GM12878 (cell line): ENCODE results near the gene DERA. TPM values are rescaled to one million over a fixed set of nuclear protein-coding genes. Genes with fewer than 3 reads are reported as not detected.

Source experiments
- ATAC-seq: fragments of 200-7000 bp; cut with Tn5 transposase; 3 replicates; pipeline ENCODE4 v1.9.1; 2020; ENCODE audit warnings: mild to moderate bottlenecking, moderate library complexity
- BruUV-seq: library from RNA; stranded (reverse); fragments of 400-500 nt; replicated peaks from 2 replicates; lab custom pipeline; 2021; lab: Mats Ljungman, UMichigan
- CTCF ChIA-PET: fragments of 300-600 bp; sonication (Branson Sonifier 250); formaldehyde crosslinking; extraction: SDS; loops from one replicate; lab custom pipeline; 2021; ENCODE audit warnings: inconsistent platforms; lab: Yijun Ruan, JAX
- POLR2A ChIA-PET: fragments of 350-600 bp; formaldehyde crosslinking; extraction: SDS; loops from one replicate; lab custom pipeline; 2021; ENCODE audit warnings: inconsistent platforms; lab: Charles Lee
- RAD21 ChIA-PET: fragments of 300-600 bp; sonication (Branson Sonifier 250); formaldehyde crosslinking; loops from one replicate; lab custom pipeline; 2023; ENCODE audit warnings: antibody characterized with exemption; ENCODE audit not compliant: unreplicated experiment; lab: Charles Lee
- SMC1A ChIA-PET: fragments of 300-600 bp; sonication (Branson Sonifier 250); formaldehyde crosslinking; loops from one replicate; lab custom pipeline; 2023; ENCODE audit not compliant: unreplicated experiment, uncharacterized antibody; lab: Charles Lee
- DNase-seq: peaks from one replicate; pipeline ENCODE4 v3.0.0-alpha.2; 2011; ENCODE audit warnings: low read depth, low spot score
- FAIRE-seq: peaks from 3 replicates; lab custom pipeline; 2011; peaks lifted over from hg19 to GRCh38; lab: Jason Lieb, UNC
- H2AFZ ChIP-seq: 2 replicates; pipeline ENCODE4 v1.6.0; 2011; ENCODE audit warnings: low read depth, low read length, control low read depth; ENCODE audit not compliant: control insufficient read depth
- H3K27ac ChIP-seq: 2 replicates; pipeline ENCODE4 v1.5.1; 2011; ENCODE audit warnings: control low read depth; ENCODE audit not compliant: control insufficient read depth, insufficient read depth
- H3K27me3 ChIP-seq, 2 experiments: replicated peaks in 1 of 2; 2 replicates each; pipeline versions ENCODE4 v1.6.0 to v1.6.1; 2011; ENCODE audit warnings: low read length in 1 of 2; ENCODE audit not compliant: control insufficient read depth in 2 of 2, insufficient read depth in 2 of 2
- H3K36me3 ChIP-seq, 2 experiments: 2 replicates each; pipeline ENCODE4 v1.5.1; 2011; ENCODE audit warnings: low read length in 1 of 2; ENCODE audit not compliant: control insufficient read depth in 2 of 2, insufficient read depth in 2 of 2
- H3K4me1 ChIP-seq: 2 replicates; pipeline ENCODE4 v1.6.1; 2011; ENCODE audit warnings: mild to moderate bottlenecking, low read length, moderate library complexity, mixed read lengths; ENCODE audit not compliant: control insufficient read depth, insufficient read depth
- H3K4me2 ChIP-seq: 2 replicates; pipeline ENCODE4 v1.6.0; 2011; ENCODE audit warnings: control low read depth; ENCODE audit not compliant: control insufficient read depth, insufficient read depth
- H3K4me3 ChIP-seq: fragments of 200-600 bp; sonication (generic); 2 replicates; pipeline ENCODE4 v1.5.1; 2016
- H3K79me2 ChIP-seq: 2 replicates; pipeline ENCODE4 v1.6.0; 2011; ENCODE audit warnings: low read length; ENCODE audit not compliant: control insufficient read depth, insufficient read depth
- H3K9ac ChIP-seq: 2 replicates; pipeline ENCODE4 v1.8.0; 2011; ENCODE audit warnings: low read length, control low read depth, mixed read lengths; ENCODE audit not compliant: control insufficient read depth, insufficient read depth
- H3K9me3 ChIP-seq: replicated peaks from 3 replicates; pipeline ENCODE4 v1.5.1; 2011; ENCODE audit warnings: mild to moderate bottlenecking, low read length; ENCODE audit not compliant: control insufficient read depth, insufficient read depth
- H4K20me1 ChIP-seq: 2 replicates; pipeline ENCODE4 v1.6.0; 2011; ENCODE audit not compliant: control insufficient read depth, insufficient read depth
- E2F4 ChIP-seq: IDR thresholded peaks from 2 replicates; pipeline ENCODE4 v1.6.1; 2012; ENCODE audit warnings: low read depth, low read length, improper control_type of control experiment
- E4F1 ChIP-seq: fragments of 450-650 bp; IDR thresholded peaks from 2 replicates; pipeline ENCODE4 v1.6.1; 2018; ENCODE audit warnings: borderline replicate concordance, mild to moderate bottlenecking; ENCODE audit not compliant: partially characterized antibody
- FOXK2 ChIP-seq: fragments of 450-650 bp; IDR thresholded peaks from 2 replicates; pipeline ENCODE4 v1.6.1; 2017; ENCODE audit warnings: mild to moderate bottlenecking, moderate library complexity
- NFIC ChIP-seq: IDR thresholded peaks from 2 replicates; pipeline ENCODE4 v1.6.1; 2012; ENCODE audit warnings: low read depth, mild to moderate bottlenecking, inconsistent platforms, low read length, moderate library complexity
- NFYA ChIP-seq: IDR thresholded peaks from 2 replicates; pipeline ENCODE4 v1.6.1; 2011; ENCODE audit warnings: low read depth, mild to moderate bottlenecking, low read length, improper control_type of control experiment, borderline replicate concordance
- NR2C1 ChIP-seq: fragments of 450-650 bp; IDR thresholded peaks from 2 replicates; pipeline ENCODE4 v1.6.1; 2017; ENCODE audit warnings: antibody characterized with exemption, mild to moderate bottlenecking, moderate library complexity
- NR2C2 ChIP-seq: IDR thresholded peaks from 2 replicates; pipeline ENCODE4 v1.6.1; 2011; ENCODE audit warnings: borderline replicate concordance, low read depth; ENCODE audit not compliant: control insufficient read depth, insufficient read length
- PAX8 ChIP-seq: fragments of 450-650 bp; IDR thresholded peaks from 2 replicates; pipeline ENCODE4 v1.6.1; 2017; ENCODE audit warnings: mild to moderate bottlenecking, moderate library complexity
- PML ChIP-seq: IDR thresholded peaks from 2 replicates; pipeline ENCODE4 v1.6.1; 2012; ENCODE audit warnings: low read length, inconsistent platforms
- POLR2A ChIP-seq: IDR thresholded peaks from 2 replicates; pipeline ENCODE4 v1.6.1; 2011; ENCODE audit warnings: low read depth, mild to moderate bottlenecking, low read length
- RAD51 ChIP-seq: fragments of 450-650 bp; IDR thresholded peaks from 2 replicates; pipeline ENCODE4 v1.6.1; 2016; ENCODE audit warnings: moderate library complexity, mild to moderate bottlenecking, inconsistent platforms
- RBBP5 ChIP-seq: fragments of 200-600 bp; sonication (generic); conservative IDR thresholded peaks from 2 replicates; pipeline ENCODE4 v1.6.1; 2016
- REST ChIP-seq: IDR thresholded peaks from 2 replicates; pipeline ENCODE4 v1.6.1; 2012; ENCODE audit warnings: mild to moderate bottlenecking, low read depth, low read length
- SIX5 ChIP-seq: IDR thresholded peaks from 2 replicates; pipeline ENCODE4 v1.6.1; 2011; ENCODE audit warnings: mild to moderate bottlenecking, low read depth, low read length, moderate library complexity; ENCODE audit not compliant: severe bottlenecking
- SUZ12 ChIP-seq: fragments of 200-600 bp; sonication (generic); IDR thresholded peaks from one replicate; pipeline ENCODE4 v1.6.1; 2018; ENCODE audit warnings: antibody characterized with exemption, mild to moderate bottlenecking; ENCODE audit not compliant: unreplicated experiment
- ZNF207 ChIP-seq: fragments of 450-650 bp; IDR thresholded peaks from 2 replicates; pipeline ENCODE4 v1.6.1; 2014; ENCODE audit warnings: antibody characterized with exemption, mild to moderate bottlenecking, borderline replicate concordance
- WGBS: methylation state at CpG from one replicate; pipeline ENCODE4 v1.1.6; 2016; ENCODE audit warnings: low lambda C conversion rate; ENCODE audit not compliant: insufficient replicate concordance, insufficient coverage; ENCODE audit errors: missing lambda C conversion rate; 5-methylcytosine and 5-hydroxymethylcytosine counted together
- in situ Hi-C: fragments of 300-500 bp; cut with MboI; formaldehyde crosslinking; loops from 9 replicates; pipeline ENCODE4 v1.14.3; 2018; ENCODE audit warnings: mixed read lengths
- intact Hi-C: fragments of 100-400 bp; cut with micrococcal nuclease; formaldehyde crosslinking; loops from one replicate; pipeline ENCODE4 v1.14.2; 2022; ENCODE audit not compliant: unreplicated experiment
- polyA plus RNA-seq, 11 experiments: library from polyadenylated mRNA; depleted of rRNA in 4 of 11; unstranded in 6 of 11; stranded (reverse) in 5 of 11; fragments of >200 nt; fragmentation: Nextera tagmentation in 4 of 11; fragmentation: Illumina TruSeq in 1 of 11; extraction: Ambion mirVana in 4 of 11; extraction: Trizol in 1 of 11; gene quantifications; 1 replicate in 1 of 11; 2 replicates in 10 of 11; pipeline versions ENCODE4 v1.2.1 to v1.2.3, GENCODE V29; 2011 to 2016; ENCODE audit warnings: inconsistent platforms in 2 of 11, missing spikeins in 2 of 11, low read depth in 1 of 11
- total RNA-seq, 4 experiments: library from RNA; depleted of rRNA in 3 of 4; stranded (reverse); fragments of >200 nt in 3 of 4; fragmentation: Illumina TruSeq in 1 of 4; extraction: Trizol in 1 of 4; gene quantifications; 2 replicates each; pipeline versions ENCODE4 v1.2.1 to v1.2.3, GENCODE V29; 2013 to 2021

DERA gene
- total and polyA plus RNA-seq, 10 of the 15 experiments (the other 5 are each of a cell fraction or from before 2014, with no cell fraction given): 34.9 to 97.1 (median 40.8) TPM

- no peak for TF ChIP-seq E4F1
- TF ChIP-seq E2F4: no peak
- no peak for TF ChIP-seq PAX8
- no peak for TF ChIP-seq RBBP5
- TF ChIP-seq, all 136 proteins: peak for 0
Observed at GRCh38 chr12:15883536-15883935, 27.6 kb upstream of the DERA start (continued).

- H3K4me2 ChIP-seq: peak overlapping the region; percentile 53; the same call in 1 of the 2 replicates
- H3K9ac ChIP-seq: no peak overlapping the region
- ATAC-seq (no peak), DNase-seq (no peak), FAIRE-seq (no peak)
- ChIA-PET RAD21 (no interaction called here), CTCF (interaction anchor here (1.0 to 4.4 kb wide), 3 partner anchors 12 to 354 kb away, joined by 3 to 57 read pairs (median 17); no protein-coding TSS in a partner anchor), SMC1A (interaction anchor here (1.0 to 4.5 kb wide), 3 partner anchors 12 to 302 kb away, joined by 3 to 30 read pairs (median 3); no protein-coding TSS in a partner anchor), POLR2A (interaction anchor here (0.6 kb wide), 1 partner anchor 721 kb away, joined by 3 read pairs; no protein-coding TSS in a partner anchor)
- no peak overlapping the region for H3K27ac ChIP-seq
- H3K36me3 ChIP-seq: peaks cover 0 to 3% of the 10 kb centered on the region in 2 experiments; a peak in 3 of 4 replicates
- H3K27me3 ChIP-seq: no peaks in the 10 kb centered on the region
- intact Hi-C loops (no loop called here), in situ Hi-C loops (loop anchor here (25.0 kb wide), 1 partner anchor 1099 kb away; no protein-coding TSS in a partner anchor)
- BruUV-seq: no TSS peak
- H3K9me3 ChIP-seq: no peaks in the 10 kb centered on the region
- 96% methylated on average over 7 of the region's 7 CpGs for WGBS
- 0 out of 2 replicates have a peak overlapping the region, but pooled peaks have one; percentile 31 for H3K4me3 ChIP-seq
- H4K20me1 ChIP-seq: no peaks in the 10 kb centered on the region
- no peaks in the 10 kb centered on the region for H3K4me1 ChIP-seq
- no peak overlapping the region for H2AFZ ChIP-seq
- peaks cover 63% of the 10 kb centered on the region for H3K79me2 ChIP-seq
- TF ChIP-seq NR2C1 (no peak), NR2C2 (no peak), SIX5 (no peak), FOXK2 (no peak), REST (no peak), SUZ12 (no peak), NFYA (no peak), RAD51 (no peak), PML (no peak), POLR2A (no peak), NFIC (no peak), ZNF207 (no peak)
Observed at GRCh38 chr12:15886372-15887042, 24.6 kb upstream of the DERA start.
